GM12875 (cell line): ENCODE measurements around the gene PIAS3.

Source experiments
- H3K4me3 ChIP-seq: one replicate; pipeline ENCODE4 v1.5.1; 2011; ENCODE audit warnings: low read depth, low read length, control low read depth
- TF ChIP-seq, protein P1 (sequence below): IDR thresholded peaks from 2 replicates; pipeline ENCODE4 v1.5.1; 2011; ENCODE audit warnings: low read depth, mild to moderate bottlenecking, control low read depth, inconsistent platforms, low read length, moderate library complexity, borderline replicate concordance; ENCODE audit not compliant: insufficient read depth

The PIAS3 gene

DNA sequence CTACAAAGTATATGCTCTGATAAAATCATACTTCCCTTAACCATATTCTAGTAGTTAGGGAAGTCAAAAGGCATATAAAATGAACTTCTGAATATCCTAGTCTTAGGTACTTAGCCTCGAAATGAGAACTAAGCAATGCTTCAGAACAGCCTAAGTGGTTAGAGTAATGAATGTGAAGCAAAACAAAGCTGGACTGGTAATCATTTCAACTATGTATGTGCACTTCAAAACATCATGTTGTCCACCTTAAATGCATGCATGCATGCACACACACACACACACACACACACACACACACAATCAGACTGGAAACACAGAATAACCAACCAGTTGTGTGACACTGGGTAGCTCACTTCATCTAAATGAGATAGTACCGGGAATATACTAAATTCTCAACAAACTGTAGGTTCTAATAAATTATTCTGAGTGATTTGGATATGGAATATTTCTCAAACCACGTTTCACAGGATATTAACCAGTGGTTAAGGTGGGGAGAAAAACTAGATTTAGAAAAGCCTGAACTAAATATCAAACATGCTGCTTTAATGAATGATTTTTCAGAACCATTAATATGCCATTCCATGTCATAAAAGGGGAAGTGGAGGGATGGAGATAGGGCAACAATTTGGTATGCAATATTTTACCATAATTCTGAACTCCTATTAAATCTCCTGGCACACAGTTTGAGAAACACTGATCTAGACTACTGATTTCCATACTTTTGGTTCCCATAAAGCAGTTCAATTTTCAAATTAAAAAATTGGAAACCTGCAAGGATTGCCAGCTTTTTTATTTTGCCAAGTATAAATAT, 54.4 kb downstream of the PIAS3 start:
- TF ChIP-seq, protein P1, sequence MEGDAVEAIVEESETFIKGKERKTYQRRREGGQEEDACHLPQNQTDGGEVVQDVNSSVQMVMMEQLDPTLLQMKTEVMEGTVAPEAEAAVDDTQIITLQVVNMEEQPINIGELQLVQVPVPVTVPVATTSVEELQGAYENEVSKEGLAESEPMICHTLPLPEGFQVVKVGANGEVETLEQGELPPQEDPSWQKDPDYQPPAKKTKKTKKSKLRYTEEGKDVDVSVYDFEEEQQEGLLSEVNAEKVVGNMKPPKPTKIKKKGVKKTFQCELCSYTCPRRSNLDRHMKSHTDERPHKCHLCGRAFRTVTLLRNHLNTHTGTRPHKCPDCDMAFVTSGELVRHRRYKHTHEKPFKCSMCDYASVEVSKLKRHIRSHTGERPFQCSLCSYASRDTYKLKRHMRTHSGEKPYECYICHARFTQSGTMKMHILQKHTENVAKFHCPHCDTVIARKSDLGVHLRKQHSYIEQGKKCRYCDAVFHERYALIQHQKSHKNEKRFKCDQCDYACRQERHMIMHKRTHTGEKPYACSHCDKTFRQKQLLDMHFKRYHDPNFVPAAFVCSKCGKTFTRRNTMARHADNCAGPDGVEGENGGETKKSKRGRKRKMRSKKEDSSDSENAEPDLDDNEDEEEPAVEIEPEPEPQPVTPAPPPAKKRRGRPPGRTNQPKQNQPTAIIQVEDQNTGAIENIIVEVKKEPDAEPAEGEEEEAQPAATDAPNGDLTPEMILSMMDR, result no peak
- H3K4me3 ChIP-seq, result no peak overlapping the region

DNA sequence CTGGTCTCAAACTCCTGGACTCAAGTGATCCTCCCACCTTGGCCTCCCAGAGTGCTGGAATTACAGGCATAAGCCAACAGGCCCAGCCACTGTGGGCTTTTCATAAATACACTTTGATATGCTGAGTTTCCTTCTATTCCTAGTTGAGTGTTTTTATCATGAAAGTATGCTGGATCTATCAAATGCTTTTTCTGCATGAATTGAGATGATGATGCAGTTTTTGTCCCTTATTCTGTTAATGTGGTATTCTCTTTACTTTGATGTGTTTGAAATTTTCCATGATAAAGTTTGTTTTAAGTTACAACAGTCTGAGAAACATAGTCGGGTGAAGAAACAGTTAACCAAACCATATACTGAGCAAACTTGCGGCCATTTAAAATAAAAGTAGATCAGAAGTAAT, 59.1 kb downstream of the PIAS3 start:
- TF ChIP-seq, protein P1, result no peak
- H3K4me3 ChIP-seq, result no peak overlapping the region
